NOMO-1 treated with DMSO at 0.1 percent for 48 hours (cell line): ENCODE results near the gene TMEM267.
"Not testable (repeated sequence)": the region's sequence is repeated elsewhere in the genome, so short reads cannot be mapped to it uniquely, and the experiment has no call there.

Experiments used
- DNase-seq: peaks from one replicate; lab custom pipeline; 2025; ENCODE audit not compliant: unreplicated experiment; lab: John Stamatoyannopoulos, UW

Gene TMEM267

GRCh38 chr5:43483298-43484105 lies at the start of gene TMEM267:
TMEM267 (minus strand) TSS chr5:43483865; CDS start chr5:43453969, 29,896 bp downstream.
- DNase-seq = peak; percentile 97

DNA sequence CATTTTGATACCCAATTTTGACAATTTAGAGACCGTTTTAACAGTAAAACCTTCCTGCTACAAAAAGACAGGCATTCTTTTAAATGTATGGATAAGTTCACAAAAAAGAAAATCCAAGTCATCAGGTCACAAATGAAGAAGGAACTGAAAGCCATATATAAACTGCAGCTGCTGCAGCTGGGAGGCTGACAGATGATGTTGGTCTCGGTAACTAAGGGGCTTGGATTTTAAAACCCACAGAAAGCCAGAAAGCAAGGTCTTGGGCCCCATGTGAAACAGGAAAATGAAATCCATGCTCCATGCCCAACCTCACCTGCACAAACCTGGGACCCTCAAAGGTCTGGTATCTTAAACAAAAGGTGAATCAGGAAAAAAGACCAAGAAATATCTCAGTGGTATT lies 47.0 kb upstream of the TMEM267 start:
- no peak for DNase-seq

GRCh38 chr5:43523662-43524072 lies 40.0 kb upstream of the TMEM267 start:
- no peak for DNase-seq

GRCh38 chr5:43520615-43521014 lies 37.0 kb upstream of the TMEM267 start:
- no peak for DNase-seq

- no peak for DNase-seq
Observed at GRCh38 chr5:43515678-43516048, 32.0 kb upstream of the TMEM267 start.

- peak; percentile 99 for DNase-seq
Observed at GRCh38 chr5:43514816-43515677, 31.4 kb upstream of the TMEM267 start, which contains the start of gene C5orf34. C5orf34 (minus strand) TSS chr5:43515148; CDS start chr5:43509339, 5,809 bp downstream.

DNA sequence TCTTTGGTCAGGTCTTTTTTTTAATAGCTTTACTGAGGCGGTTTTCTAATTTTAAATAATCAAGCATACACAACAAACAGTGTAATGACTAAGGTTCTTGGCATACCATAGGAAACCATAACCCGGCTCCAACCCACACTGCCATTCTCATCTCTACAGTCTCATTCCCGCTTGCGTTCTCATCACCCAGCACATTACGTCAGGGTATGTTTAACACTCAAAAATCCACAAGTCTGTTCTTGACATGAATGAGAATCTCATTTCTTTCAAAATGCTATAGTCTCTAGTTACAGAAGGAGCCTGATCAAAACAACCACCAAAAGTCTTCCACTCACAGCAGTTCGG lies 30.8 kb upstream of the TMEM267 start:
- no peak for DNase-seq

GRCh38 chr5:43514025-43514424 lies 30.4 kb upstream of the TMEM267 start:
- DNase-seq = no peak

- not testable (repeated sequence) for DNase-seq
Observed at GRCh38 chr5:43511062-43511461, 27.4 kb upstream of the TMEM267 start.

DNA sequence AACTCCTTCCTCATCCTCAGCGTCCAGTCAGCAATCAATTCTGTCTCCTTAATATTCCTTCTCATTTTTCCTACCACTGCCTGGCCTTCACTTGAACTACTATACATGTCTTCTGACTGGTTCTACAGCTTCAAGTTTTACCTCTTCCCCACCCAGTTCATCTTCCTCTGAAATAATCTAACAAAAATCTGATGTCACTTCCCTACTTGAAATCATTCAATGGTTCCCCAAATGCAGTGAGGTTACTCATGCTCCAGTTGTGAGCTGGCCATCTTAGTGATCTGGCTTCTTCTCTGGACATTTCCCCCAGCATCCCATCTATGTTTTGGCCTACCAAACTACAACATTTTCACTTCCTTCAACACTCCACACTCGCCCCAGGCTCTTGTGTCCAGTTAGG lies 14.9 kb upstream of the TMEM267 start:
- DNase-seq = no peak

GRCh38 chr5:43497311-43498104 lies 13.8 kb upstream of the TMEM267 start:
- no peak for DNase-seq

DNA sequence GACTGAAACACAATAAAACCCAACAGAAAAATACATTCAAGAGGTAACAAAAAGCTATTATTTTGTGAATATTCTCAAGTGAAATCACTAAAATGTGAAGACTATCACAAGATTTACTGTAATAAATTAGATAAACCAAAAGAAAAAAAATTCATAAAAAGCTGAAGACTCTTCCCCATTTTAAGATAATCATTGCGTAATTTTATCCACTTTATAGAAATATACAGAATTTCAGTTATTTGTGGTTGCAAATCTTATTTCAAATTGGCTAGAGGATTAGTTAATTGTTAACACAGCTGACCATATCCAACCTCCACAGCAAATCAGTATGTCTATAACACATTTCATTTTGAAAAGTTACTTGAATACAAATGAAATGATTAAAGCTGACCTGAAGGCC lies 7.7 kb upstream of the TMEM267 start:
- no peak for DNase-seq

DNA sequence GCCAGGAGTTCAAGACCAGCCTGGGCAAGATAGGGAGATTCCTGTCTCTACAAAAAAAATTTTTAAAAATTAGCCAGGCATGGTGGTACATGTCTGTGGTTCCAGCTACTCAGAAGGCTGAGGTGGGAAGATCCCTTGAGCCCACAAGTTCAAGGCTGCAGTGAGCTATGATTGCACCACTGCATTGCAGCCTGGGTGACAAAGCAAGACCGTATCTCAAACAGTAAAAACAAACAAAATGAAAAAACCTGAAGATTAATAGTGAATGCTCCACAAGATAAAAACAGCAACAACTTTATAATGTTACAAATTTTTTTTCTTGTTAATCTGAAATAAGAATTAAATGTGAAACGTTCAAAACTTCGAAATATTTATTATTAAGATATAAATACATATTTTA lies 2.7 kb upstream of the TMEM267 start:
- DNase-seq = no peak

- DNase-seq = peak; percentile 95
Observed at GRCh38 chr5:43485406-43485805, 1.7 kb upstream of the TMEM267 start.

GRCh38 chr5:43484106-43484849 lies 613 bp upstream of the TMEM267 start:
- DNase-seq = peak; percentile 96

DNA sequence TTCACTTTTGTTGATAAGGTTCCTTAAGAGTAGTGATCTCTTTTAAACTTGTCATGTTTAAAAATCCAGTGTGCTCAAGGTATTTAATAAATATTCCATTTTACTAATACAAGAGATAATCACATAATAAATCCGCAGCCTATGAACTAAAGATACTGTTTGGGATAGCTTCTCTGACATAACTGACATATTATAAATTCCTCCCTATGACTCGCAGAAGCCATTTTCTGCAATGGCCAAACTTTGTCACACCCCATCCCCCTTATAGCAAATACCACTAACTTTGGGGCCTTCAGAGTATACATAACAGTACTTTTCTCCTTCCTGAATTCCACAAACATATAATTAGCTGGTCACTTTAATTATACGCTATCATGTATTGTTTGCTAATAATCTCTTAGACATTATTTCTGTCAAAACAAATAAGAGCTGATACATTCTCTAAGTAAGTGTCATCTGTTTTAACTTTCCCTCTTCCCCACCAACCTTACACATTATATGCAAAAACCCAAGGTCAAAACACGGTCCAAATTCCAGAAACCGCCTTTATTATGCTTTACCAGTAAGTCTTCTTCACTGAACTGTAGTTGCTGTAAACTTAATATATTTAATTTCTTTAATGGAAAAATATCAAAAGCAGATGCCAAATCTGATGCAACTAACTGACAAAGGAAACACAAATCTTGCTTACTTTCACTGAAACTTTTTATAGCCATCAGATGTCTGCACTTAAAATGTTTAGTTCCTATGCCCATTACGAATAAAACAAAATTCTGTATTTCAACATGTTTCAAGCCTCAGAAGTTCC lies 971 bp downstream of the TMEM267 start:
- no peak for DNase-seq

DNA sequence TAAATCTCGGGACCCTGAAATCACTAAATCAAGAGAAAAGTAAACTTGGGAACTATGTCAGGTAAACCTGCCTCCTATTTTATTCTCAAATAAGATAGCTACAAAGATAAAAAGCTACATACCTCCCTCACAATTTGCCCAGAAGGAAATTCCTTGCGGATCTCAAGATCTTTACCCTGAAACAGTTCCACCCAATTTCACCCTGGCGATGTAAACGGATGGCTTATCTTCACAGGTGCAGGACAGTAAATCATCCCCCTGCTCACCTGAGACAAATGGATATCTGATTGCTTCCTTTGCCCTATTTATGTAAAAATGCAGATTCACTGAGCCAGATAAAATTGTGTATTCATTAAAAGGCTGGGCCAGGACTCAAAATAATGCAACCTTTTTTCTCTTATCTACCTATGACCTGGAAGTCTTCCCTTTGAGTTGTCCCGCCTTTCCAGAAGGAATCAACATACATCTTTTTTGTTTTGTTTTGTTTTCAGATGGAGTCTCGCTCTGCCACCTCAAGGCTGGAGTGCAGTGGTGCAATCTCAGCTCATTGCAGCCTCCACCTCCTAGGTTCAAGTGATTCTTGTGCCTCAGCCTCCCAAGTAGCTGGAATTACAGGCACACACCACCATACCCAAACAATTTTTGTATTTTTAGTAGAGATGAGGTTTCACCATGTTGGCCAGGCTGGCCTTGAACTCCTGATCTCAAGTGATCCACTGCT lies 13.8 kb downstream of the TMEM267 start:
- no peak for DNase-seq

GRCh38 chr5:43467100-43467499 lies 16.6 kb downstream of the TMEM267 start:
- no peak for DNase-seq

GRCh38 chr5:43465455-43465854 lies 18.2 kb downstream of the TMEM267 start:
- not testable (repeated sequence) for DNase-seq
